Omental fat pad (tissue), 4 donors: Measurements from ENCODE around the gene AGPS. TPM values are rescaled to one million over a fixed set of nuclear protein-coding genes. Genes with fewer than 3 reads are reported as not detected.

Experiments used
- ATAC-seq: fragments of 150-250 bp; one replicate; pipeline ENCODE4 v1.9.1; 2016; ENCODE audit warnings: mild to moderate bottlenecking, moderate library complexity; ENCODE audit not compliant: low FRiP score
- DNase-seq: peaks from one replicate; pipeline ENCODE4 v3.0.0-alpha.2; 2019; ENCODE audit warnings: low spot score
- total RNA-seq, 4 donors: library from RNA; depleted of rRNA; stranded (reverse); fragments of >200 nt; gene quantifications; one replicate each; pipeline ENCODE4 v1.1.0, GENCODE V29; 2016
- TF ChIP-seq, protein P1 (sequence below), 3 donors: fragments of 450-650 bp; IDR thresholded peaks; one replicate each; pipeline ENCODE4 v1.5.1; 2016 to 2017; ENCODE audit warnings: antibody characterized with exemption in 3 of 3, mild to moderate bottlenecking in 3 of 3, moderate library complexity in 2 of 3

Gene AGPS
- total RNA-seq, 4 donors from 2014 or later = 21.6 to 33.0 (median 29.0) TPM

DNA sequence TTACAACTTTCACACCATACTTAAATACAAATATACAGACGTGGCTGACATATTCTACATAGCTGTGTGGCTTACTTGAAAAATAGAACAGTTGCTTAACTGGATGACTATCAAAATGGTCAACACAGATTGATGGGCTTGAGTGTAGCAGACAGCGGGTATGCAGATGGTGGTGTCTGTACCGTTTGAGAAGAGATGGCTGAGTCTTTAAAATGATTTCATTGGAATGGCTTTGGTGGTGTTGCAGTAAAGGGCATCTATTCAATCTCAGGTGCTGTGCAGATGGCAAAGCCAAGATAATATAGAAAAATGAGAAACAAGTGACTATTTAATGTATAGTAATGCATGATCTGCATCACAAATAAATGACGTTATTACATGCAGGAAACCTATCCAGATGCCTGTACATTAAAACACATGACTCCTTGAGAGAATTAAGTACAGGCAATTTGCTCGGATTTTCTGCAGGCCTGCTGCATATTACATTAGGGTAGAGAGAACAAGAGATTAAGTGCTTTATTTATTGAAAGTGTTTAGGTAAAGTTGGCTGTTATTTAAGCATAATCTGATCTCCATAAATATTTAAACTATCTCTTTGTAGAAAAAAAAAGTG lies 68.5 kb downstream of the AGPS start:
- TF ChIP-seq, protein P1, sequence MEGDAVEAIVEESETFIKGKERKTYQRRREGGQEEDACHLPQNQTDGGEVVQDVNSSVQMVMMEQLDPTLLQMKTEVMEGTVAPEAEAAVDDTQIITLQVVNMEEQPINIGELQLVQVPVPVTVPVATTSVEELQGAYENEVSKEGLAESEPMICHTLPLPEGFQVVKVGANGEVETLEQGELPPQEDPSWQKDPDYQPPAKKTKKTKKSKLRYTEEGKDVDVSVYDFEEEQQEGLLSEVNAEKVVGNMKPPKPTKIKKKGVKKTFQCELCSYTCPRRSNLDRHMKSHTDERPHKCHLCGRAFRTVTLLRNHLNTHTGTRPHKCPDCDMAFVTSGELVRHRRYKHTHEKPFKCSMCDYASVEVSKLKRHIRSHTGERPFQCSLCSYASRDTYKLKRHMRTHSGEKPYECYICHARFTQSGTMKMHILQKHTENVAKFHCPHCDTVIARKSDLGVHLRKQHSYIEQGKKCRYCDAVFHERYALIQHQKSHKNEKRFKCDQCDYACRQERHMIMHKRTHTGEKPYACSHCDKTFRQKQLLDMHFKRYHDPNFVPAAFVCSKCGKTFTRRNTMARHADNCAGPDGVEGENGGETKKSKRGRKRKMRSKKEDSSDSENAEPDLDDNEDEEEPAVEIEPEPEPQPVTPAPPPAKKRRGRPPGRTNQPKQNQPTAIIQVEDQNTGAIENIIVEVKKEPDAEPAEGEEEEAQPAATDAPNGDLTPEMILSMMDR (IDR thresholded peaks at IDR 0.05) = no peak
- DNase-seq = no peak
- no peak for ATAC-seq

DNA sequence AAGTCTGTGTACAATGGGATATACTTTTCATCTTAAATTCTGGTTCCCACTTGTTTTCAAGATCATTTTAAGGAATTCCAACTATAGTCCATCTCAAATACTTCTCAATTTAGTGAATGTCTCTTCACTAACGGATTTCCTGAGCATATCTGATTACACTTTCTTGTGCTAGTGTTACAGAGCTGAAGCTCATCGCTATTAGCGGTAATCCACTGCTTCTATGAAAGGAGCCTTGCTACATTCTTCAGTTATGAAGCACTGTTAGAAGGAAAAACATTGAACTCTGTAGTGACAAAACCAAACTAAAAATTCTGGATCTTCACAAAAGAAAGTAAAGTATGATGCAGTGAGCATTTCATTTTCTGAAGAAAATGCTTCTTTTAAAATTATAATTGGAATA lies 72.0 kb downstream of the AGPS start:
- DNase-seq = no peak
- no peak for ATAC-seq
- TF ChIP-seq, protein P1 (IDR thresholded peaks at IDR 0.05) = no peak

DNA sequence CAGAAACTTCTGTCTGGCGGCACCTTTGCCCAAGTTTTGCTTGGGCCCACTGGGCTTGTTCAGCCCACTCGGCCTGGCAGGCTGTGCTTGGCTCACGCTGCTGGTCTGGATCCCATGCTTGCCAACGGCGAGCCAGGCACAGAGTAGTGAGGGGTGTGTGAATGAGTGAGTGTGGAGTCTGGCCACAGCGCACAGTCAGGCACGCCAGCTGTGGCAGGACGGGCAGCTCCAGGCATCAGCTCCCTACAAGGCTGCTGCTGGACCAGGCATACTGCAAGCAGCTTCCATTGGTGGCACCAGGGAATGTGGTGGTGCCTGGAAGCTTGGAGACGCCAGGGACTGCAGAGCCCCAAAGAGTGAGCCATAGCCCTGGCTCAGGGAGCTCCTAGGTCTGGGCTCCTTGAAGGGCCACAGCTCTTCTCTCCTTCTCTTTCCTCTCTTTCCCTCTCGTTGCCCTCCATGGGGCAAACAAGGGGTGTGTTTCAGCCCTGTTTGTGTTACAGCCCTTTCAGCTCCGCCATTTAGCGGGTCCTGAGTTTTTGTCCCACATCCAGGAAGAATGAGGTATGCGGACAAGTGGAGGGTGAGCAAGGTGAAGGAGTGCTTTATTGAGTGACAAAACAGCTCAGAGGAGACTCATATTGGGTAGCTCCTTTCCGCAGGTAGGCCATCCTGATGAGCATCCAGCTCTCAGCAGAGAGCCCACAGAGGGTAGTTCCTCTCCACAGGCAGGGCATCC lies 73.0 kb downstream of the AGPS start:
- TF ChIP-seq, protein P1 (IDR thresholded peaks at IDR 0.05) = no peak
- ATAC-seq = no peak
- no peak for DNase-seq

DNA sequence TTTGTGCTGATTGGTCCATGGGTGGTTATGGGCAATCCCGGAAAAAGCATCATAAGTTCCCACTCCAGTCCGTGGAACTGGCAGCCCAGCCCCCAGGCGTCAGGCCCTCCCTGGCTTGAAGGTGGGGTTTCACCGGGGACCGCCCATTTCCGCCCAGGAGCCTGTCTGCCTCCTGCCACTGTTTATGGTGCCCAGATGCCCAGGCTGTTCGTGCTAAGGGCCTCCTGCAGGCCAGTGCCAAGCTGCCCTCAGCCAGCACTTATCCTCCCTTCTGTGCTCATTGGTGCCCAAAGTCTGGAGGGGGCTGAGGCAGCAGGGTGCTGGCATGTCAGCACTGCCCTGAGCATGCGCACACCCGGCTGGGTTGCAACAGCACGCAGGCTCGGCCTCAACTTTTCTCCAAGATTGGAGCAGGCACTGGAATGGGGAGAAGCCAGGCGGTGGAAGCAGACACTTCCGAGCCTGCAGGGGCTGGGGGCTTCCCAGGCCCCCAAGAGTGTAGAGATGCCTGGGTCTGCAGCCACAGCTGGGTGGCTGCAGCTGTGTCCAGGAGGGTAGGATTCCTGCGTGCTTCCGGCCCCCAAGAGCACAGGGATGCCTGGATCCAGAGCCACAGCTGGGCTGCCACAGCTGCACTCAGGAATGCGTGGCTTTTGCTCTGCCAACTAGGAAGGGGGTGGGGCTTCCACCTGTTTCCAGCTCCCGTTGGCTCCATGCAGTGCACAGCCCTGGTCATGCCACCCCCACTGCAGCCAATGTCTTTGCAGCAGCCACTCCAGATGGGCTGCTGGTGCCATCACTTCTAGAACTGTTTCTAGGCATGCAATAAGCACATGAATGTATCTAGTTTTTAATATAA lies 74.0 kb downstream of the AGPS start:
- no peak for DNase-seq
- TF ChIP-seq, protein P1 (IDR thresholded peaks at IDR 0.05) = no peak
- no peak for ATAC-seq

DNA sequence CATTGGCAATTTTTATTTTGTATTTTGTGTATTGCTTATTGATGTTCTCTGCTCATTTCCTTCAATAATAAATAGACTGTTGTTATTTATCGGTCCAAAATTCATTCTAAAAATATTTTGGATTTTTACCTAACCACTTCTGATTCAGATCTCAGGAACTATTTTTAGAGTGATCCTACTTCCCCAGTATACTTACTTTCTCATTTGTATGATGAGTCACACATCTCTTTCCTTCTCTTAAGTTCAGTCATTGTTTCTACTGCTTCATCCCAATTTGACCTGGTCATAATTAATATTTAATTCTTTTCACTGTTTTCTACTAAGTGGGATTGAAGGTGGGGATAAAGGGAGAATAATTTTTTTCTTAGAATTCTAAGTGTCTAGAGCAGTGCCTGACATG lies 75.1 kb downstream of the AGPS start:
- TF ChIP-seq, protein P1 (IDR thresholded peaks at IDR 0.05) = no peak
- no peak for ATAC-seq
- DNase-seq = no peak

DNA sequence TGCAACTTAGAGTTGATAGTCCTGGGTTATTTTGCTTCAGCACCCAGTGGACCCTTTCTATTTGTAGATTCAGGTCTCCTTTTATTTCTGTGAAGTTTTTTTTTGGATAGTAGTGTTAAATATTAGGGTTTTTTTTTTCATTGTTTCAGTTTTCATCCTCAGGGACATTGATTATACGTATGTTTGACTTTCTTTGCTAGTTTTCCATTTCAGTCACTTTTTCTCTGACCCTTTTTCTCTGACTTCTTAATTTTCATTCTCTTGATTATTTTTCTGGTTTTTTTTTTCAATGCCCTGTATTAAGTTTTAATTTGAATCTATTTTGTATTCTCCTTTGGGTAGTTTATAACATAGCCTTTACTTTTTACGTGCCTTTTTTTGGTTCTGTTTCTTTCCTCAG lies 79.4 kb downstream of the AGPS start:
- ATAC-seq (no peak), DNase-seq (no peak)
- TF ChIP-seq, protein P1 (IDR thresholded peaks at IDR 0.05) = no peak
